Measurements from ENCODE around the gene PDE4D. TPM values are rescaled to one million over a fixed set of nuclear protein-coding genes. Genes with fewer than 3 reads are reported as not detected.
A peak's percentile ranks its signal among the peaks of the same experiment; 100 is the strongest.

The PDE4D gene
- total RNA-seq, 4 donors from 2014 or later, result 6.0 to 36.2 (median 10.0) TPM

- 45 to 57% methylated on average over 3 of the region's 3 CpGs for WGBS, 2 donors
- Histone ChIP-seq H3K27ac (peak overlapping the region in 3 of 4 donors; percentile 35 to 64 (median 56)), H3K27me3 (no peaks in the 10 kb centered on the region), H3K4me1 (peaks cover 0 to 7% (median 2%) of the 10 kb centered on the region in 3 donors), H3K9me3 (no peaks in the 10 kb centered on the region), H3K36me3 (no peaks in the 10 kb centered on the region), H3K4me3 (no peak overlapping the region)
- DNase-seq, result no peak
- no peak for TF ChIP-seq POLR2A (IDR thresholded peaks at IDR 0.05)
- no peak for TF ChIP-seq CTCF (IDR thresholded peaks at IDR 0.05)
- intact Hi-C loops (cut with DNase I), result no loop called here
These were observed 637.2 kb downstream of the PDE4D start for GRCh38 chr5:59256331-59256730.

GRCh38 chr5:59254055-59254687 is 639.4 kb downstream of the PDE4D start:
- intact Hi-C loops (cut with DNase I), result no loop called here
- Histone ChIP-seq H3K27me3 (no peaks in the 10 kb centered on the region), H3K4me3 (no peak overlapping the region), H3K4me1 (peaks cover 0 to 7% (median 2%) of the 10 kb centered on the region in 3 donors), H3K9me3 (no peaks in the 10 kb centered on the region), H3K27ac (peak overlapping the region in 3 of 4 donors; percentile 3 to 52 (median 47)), H3K36me3 (no peaks in the 10 kb centered on the region)
- TF ChIP-seq CTCF (IDR thresholded peaks at IDR 0.05) (no peak), POLR2A (IDR thresholded peaks at IDR 0.05) (no peak)
- 91 to 98% methylated on average over 2 of the region's 2 CpGs for WGBS, 2 donors
- no peak for DNase-seq

GRCh38 chr5:59253625-59254024 is 639.9 kb downstream of the PDE4D start:
- peak overlapping the region in 2 of 4 donors; percentile 47 to 52 for H3K27ac ChIP-seq
- H3K36me3 ChIP-seq, result no peaks in the 10 kb centered on the region
- no peak overlapping the region for H3K4me3 ChIP-seq
- TF ChIP-seq CTCF (IDR thresholded peaks at IDR 0.05) (no peak), POLR2A (IDR thresholded peaks at IDR 0.05) (no peak)
- no peak for DNase-seq
- intact Hi-C loops (cut with DNase I), result no loop called here
- 30 to 48% methylated on average over 1 of the region's 1 CpG for WGBS, 2 donors
- peaks cover 0 to 7% (median 2%) of the 10 kb centered on the region in 3 donors for H3K4me1 ChIP-seq
- H3K9me3 ChIP-seq, result no peaks in the 10 kb centered on the region
- no peaks in the 10 kb centered on the region for H3K27me3 ChIP-seq

- Histone ChIP-seq H3K9me3 (no peaks in the 10 kb centered on the region), H3K27me3 (no peaks in the 10 kb centered on the region), H3K36me3 (no peaks in the 10 kb centered on the region), H3K27ac (no peak overlapping the region), H3K4me3 (no peak overlapping the region), H3K4me1 (peaks cover 0 to 6% (median 2%) of the 10 kb centered on the region in 3 donors)
- WGBS, 2 donors, result 47 to 51% methylated on average over 3 of the region's 3 CpGs
- intact Hi-C loops (cut with DNase I), result no loop called here
- TF ChIP-seq CTCF (IDR thresholded peaks at IDR 0.05), result no peak
- no peak for TF ChIP-seq POLR2A (IDR thresholded peaks at IDR 0.05)
- no peak for DNase-seq
These were observed 641.9 kb downstream of the PDE4D start for GRCh38 chr5:59251627-59252026.

- 89 to 96% methylated on average over 2 of the region's 2 CpGs for WGBS, 2 donors
- no peaks in the 10 kb centered on the region for H3K36me3 ChIP-seq
- DNase-seq, result no peak
- TF ChIP-seq CTCF (IDR thresholded peaks at IDR 0.05) (no peak), POLR2A (IDR thresholded peaks at IDR 0.05) (no peak)
- H3K4me1 ChIP-seq, result peaks cover 0 to 6% (median 0%) of the 10 kb centered on the region in 3 donors
- intact Hi-C loops (cut with DNase I), result no loop called here
- no peaks in the 10 kb centered on the region for H3K27me3 ChIP-seq
- H3K4me3 ChIP-seq, result no peak overlapping the region
- no peak overlapping the region for H3K27ac ChIP-seq
- no peaks in the 10 kb centered on the region for H3K9me3 ChIP-seq
These were observed 643.8 kb downstream of the PDE4D start for GRCh38 chr5:59249726-59250125.

Measured in esophagus squamous epithelium (tissue), 5 donors.